GM18870 (cell line): ENCODE measurements around the gene CNBP.
A peak's percentile ranks its signal among the peaks of the same experiment; 100 is the strongest.
"Not testable (repeated sequence)": the region's sequence is repeated elsewhere in the genome, so short reads cannot be mapped to it uniquely, and the experiment has no call there.

Experiments
- ATAC-seq: cut with Tn5 transposase; IDR thresholded peaks from one replicate; pipeline ENCODE4 v1.9.1; 2021; ENCODE audit warnings: moderate library complexity; ENCODE audit not compliant: unreplicated experiment

CNBP gene

DNA sequence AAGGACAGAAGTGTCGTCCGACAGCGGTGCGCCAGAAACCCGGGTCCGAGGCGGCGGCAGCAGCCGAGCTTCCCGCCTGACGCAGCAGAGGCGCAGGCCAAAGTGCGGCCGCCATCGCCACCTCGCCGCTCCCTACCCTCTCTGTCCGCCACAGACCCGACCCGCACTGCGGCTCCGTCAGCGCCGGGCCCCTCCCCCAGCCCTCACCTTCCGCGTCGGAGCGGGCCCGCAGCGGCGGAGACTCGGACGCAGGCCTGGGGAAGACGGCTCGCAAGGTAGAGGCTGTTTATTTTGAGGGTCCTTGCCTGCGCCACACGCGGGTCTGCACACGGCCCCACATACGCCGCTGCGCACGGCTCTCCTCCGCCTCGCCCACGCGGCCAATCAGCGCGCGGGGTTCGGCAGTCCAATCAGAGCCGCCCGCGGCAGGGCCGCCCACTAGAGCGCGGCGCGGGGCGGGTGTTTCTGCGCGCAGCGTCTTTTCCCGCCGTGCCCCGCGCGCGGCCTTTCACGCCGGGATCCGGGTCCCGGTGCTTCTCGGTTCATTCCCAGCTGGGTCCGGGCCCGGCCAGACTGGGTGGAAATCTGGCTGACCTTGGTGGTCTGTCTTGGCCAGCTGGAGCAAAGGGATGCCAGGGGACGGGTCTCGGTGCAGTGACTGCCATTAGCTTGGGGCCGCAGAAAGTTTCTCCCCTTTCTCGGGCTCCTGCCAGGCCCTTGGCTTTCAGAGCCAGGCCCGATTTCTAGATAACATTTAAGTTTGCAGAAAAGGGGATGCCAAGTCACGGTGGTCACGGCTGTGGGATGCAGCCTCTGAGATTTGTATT is at the start of gene CNBP:
CNBP (minus strand) TSS at position 328 of the 827 bp plus-strand sequence. CDS start 12,139 bp downstream, outside the sequence.
- peak; percentile 67 for ATAC-seq

DNA sequence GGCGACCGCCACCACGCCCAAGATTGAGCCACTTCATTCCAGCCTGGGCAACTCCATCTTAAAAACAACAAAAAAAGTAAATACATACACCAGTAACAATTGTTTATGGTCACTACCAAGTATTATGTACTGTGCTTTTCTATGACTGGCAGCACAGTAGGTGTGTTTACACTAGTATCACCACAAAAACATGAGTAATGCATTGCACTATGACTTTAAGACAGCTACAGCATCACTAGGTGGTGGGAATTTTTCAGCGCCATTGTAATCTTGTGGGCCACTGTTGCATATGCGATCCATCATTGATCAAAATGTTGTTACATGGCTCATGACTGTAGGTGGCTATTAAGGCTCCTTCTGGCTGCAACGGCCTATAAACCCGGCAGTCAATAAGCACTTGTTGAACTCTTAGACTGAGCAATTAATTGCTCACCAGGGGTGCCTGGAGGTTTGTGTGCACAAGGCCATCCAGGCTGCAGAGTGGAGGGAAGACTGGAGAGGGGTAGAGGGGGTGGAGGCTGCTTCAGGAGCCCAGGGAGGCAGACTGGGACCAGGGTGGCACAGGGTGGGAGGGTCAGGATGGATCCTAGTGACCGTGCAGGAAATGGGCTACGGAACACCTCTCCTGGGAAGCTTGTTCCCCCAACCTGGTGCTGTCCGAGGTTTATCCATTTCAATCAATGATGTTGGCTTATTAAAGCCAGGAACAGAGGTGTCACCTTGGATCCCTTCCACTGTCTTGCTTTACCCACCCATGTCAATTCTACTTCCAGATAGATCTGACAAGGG is 47.8 kb upstream of the CNBP start:
- no peak for ATAC-seq

DNA sequence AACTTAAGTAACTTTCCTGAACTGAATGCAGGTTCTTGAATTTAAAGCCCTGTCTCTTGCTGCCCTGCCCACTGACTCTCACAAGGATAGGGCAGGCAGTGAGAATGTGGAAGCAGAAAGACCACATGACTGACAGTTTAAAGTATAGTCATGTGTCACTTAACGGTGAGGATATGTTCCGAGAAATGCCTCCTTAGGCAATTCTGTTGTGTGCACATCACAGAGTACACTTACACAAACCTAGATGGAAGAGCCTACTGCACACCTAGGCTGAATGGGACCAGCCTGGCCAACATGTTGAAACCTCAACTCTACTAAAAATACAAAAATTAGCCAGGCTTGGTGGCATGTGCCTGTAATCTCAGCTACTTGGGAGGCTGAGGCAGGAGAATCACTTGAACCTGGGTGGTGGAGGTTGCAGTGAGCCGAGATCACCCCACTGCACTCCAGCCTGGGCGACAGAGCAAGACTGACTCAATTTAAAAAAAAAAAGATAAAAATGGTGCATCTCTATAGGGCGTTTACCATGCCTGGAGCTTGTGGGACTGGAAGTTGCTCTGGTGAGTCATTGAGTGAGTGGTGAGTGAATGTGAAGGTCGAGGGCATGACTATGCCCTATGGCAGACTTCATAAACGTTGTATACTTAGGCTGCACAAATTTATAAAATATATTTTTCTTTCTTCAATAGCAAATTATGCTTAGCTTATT is 46.8 kb upstream of the CNBP start:
- no peak for ATAC-seq

DNA sequence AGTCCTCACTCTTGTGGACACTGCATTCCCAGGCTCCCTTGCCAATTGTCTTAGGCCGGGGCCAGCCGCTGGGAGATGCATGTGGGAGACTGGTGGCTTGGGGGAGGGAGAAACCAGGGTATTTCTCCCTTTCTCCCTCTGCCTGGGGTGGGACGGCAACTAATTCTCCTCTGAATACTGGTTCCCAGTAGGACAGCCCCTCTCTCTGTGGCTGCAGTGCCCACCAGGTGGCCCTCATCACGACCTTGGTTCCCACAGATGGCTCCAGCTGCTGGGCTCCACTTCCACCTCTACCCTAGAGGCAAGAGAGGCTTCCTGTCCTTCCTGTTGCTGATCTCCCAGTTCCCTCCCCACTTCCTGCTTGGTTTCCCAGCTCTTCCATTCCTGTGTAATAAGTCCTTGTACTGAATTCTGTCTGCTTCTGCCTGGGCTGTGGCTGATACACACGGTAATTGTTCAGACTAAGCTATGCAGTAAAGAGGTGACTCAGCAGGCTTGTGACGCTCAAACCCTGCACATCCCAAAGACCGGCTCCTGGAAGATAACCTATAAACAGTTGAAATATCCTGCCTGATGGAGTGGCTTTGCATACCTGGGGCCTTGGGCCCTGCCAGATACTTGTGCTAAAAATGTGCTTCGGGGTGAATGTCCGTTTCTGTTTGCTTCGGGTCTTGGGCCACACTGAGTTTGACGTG is 45.3 kb upstream of the CNBP start:
- ATAC-seq, result no peak

GRCh38 chr3:129226374-129226773 is 42.7 kb upstream of the CNBP start:
- ATAC-seq, result no peak

DNA sequence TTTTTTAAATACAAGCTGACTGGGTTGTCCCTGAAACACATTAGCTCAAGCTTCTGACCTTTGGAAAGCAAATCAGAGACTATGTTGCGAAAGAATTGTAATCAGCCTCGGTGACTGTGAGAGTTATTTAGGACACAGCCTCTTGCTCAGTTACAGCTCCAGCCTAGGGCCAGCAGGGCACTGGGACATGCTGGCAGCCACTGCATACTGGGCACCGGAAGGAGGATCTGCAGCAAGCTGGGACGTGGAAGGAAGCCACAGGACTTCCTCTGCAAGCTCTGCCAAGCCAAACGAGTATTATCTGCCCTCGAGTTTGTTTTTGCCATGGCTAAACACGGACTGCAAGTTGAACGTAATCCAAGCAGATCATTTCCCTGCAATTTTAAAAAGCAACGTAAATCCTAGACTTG is 41.3 kb upstream of the CNBP start:
- no peak for ATAC-seq

- ATAC-seq, result not testable (repeated sequence)
These were observed 40.7 kb upstream of the CNBP start for GRCh38 chr3:129224387-129224786.

DNA sequence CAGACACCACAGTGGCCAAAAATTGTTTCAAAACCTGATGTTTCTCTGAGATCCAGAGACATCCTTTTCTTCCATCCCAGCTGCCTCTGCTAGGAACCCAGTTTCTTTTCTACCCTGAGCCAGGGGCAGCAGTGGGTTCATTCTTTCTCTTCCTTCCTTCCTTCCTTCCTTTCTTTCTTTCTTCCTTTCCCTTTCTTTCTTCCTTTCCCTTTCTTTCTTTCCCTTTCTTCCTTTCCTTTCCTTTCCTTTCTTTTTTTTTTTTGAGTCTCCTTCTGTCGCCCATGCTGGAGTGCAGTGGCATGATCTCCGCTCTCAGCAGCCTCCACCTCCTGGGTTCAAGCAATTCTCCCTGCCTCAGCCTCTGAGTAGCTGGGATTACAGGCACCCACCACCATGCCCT is 35.0 kb upstream of the CNBP start:
- no peak for ATAC-seq

- no peak for ATAC-seq
These were observed 29.5 kb upstream of the CNBP start for GRCh38 chr3:129213238-129213637.

DNA sequence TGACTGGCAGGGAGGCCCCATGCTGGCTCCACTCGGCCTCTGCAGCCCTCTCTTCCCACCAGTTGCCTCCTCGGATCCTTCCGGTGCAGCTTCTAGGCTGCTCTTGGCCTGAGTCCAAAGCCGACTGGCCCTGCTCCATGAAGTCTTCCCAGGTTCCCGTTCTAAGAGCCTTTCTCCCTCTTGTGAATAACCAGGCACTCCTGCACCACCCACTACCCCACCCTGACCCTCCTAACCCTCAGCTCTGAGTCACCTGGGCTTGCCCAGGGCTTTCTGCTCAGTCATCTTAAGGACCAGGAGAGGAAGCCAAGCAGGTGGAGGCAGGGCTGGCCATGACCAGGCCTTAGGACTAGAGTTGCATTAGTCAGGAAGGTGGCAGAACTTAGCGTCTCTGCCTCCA is 28.1 kb upstream of the CNBP start:
- ATAC-seq, result no peak

DNA sequence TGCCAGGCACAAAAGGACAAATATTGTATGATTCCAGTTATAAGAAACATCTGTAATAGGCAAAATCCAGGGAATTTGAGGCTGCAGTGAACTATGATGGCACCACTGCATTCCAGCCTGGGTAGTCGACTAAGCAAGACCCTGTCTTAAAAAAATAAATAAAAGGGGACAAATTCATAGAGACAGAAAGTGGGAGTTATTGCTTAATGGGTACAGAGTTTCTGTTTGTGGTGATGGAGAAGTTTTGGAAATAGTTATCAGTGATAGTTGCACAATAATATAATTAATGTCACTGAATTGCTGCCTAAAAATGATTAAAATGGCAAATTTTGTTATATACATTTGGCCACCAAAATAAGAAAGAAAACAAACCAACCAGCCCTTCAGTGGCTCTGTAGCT is 27.6 kb upstream of the CNBP start:
- no peak for ATAC-seq

GRCh38 chr3:129207479-129207878 is 23.8 kb upstream of the CNBP start:
- no peak for ATAC-seq

DNA sequence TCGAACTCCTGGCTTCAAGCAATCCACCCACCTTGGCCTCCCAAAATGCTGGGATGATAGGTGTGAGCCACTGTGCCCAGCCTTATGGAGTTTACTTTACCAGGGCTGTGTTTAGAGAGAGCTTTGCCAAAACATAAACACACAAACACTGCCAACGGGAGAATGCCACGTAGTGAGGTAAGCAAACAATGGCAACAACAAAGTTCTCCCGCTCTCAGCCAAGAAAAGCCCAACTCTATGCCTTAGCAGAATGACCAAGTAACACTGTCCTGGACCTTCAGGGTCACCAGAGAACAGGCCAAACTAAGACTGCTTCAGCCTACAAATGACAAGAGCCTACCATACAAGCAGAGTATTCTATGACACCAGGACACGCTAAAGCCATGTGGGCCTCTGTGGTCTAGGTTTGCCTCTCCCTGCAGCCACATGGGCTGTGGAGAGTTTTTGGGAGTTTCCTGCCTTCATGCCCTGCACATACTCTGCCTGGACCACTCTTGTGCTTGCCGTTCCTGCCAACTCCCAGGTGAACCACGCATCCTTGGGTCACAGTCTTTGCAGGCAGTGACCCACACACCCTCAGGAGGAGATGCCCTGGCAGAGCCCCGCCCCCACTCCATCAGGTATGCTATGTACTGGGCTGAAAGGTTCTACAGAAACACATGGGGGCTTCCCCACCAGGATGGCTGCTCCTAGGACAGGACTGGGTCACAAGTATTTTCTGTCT is 21.6 kb upstream of the CNBP start:
- ATAC-seq, result no peak

GRCh38 chr3:129204473-129204872 is 20.8 kb upstream of the CNBP start:
- ATAC-seq, result no peak

DNA sequence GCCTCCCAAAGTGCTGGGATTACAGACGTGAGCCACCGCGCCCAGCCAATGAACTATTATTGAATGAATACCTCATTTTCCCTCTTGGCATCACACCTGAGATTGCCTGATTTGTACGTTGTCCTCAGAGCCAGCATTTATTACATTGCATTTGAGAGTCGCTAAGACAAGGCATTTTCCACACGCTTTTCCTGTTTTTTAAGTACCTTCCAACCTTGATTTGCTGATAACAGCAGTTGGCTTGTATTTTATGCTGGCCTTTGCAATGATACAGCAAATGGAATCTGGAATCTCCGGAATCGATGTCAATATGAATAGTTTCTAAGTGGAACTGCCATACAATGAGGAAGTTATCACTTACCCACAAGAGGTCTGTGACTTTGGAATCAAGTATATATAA is 15.7 kb upstream of the CNBP start:
- no peak for ATAC-seq

DNA sequence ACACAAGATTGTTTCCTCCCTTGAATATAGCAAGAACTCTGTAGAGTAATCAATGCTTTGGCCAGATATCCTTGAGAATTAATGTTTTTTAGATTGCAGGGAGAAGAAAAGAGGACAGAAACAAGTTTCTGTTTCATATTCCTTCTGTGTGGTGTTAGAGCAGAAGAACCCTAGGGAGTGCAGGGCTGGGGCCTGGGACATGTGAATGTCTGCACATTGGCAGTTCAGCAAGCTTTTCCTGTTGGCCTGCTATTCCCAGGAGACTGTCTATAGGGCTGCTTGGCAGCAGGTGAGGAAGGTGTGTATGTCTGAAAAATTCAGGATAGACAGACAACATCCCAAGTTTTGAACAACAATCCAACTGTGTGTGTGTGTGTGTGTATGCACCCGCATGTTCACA is 13.6 kb upstream of the CNBP start:
- ATAC-seq, result no peak

- ATAC-seq, result no peak
These were observed 12.9 kb upstream of the CNBP start for GRCh38 chr3:129196601-129197000.

GRCh38 chr3:129195731-129196256 is 12.1 kb upstream of the CNBP start:
- ATAC-seq, result no peak

DNA sequence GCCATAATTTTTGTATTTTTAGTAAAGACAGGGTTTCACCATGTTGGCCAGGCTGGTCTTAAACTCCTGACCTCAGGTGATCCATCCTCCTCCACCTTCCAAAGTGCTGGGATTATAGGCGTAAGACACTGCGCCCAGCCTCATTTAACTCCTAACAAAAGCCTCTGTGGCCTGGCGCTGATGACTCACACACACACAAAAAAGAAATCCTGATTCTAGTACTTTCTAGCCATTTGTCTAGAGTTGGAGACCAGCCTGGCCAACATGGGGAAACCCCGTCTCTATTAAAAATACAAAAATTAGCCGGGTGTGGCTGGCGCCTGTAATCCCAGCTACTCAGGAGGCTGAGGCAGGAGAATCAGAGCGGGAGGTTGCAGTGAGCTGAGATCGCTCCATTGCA is 6.1 kb upstream of the CNBP start:
- ATAC-seq, result not testable (repeated sequence)

DNA sequence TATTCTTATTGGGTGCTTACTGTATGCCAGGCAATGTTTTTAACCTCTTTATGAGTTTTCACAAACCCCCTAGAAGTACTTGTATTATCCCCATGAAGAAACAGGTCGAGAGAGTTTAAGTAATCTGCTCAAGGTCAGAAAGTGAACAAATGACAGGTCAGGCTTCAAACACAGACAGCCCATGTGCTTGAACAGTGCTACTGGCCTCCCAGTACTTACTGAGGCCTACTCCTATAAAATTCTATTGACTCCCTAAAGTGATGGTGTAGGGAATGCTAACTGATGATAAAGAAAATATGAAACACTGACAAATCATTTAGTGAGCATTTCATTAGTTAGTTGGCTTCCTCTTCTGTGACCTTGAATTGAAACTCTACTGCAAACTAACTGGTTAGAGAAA is 4.2 kb upstream of the CNBP start:
- ATAC-seq, result no peak
